T-helper 1 cell treated with Interleukin-12 subunit alpha and Interleukin-12 subunit beta and Interleukin-4 antibody, amounts not matched to agents 30 ng/mL and 1 ng/mL, for 36 hours (primary cell): Measurements from ENCODE around the gene CNST. TPM values are rescaled to one million over a fixed set of nuclear protein-coding genes. Genes with fewer than 3 reads are reported as not detected.
"Not testable (repeated sequence)": the region's sequence is repeated elsewhere in the genome, so short reads cannot be mapped to it uniquely, and the experiment has no call there.

Source experiments
- intact Hi-C: fragments of 100-400 bp; cut with micrococcal nuclease; formaldehyde crosslinking; loops from one replicate; pipeline ENCODE4 v1.15.1; 2024
- total RNA-seq: library from RNA; stranded (reverse); gene quantifications from 2 replicates; pipeline ENCODE4 v1.2.3, GENCODE V29; 2022

The CNST gene
- total RNA-seq, 1 donor from 2014 or later, result 33.7 TPM

- intact Hi-C loops, result no loop called here
Measured at GRCh38 chr1:246703581-246703980, 137.3 kb downstream of the CNST start.

DNA sequence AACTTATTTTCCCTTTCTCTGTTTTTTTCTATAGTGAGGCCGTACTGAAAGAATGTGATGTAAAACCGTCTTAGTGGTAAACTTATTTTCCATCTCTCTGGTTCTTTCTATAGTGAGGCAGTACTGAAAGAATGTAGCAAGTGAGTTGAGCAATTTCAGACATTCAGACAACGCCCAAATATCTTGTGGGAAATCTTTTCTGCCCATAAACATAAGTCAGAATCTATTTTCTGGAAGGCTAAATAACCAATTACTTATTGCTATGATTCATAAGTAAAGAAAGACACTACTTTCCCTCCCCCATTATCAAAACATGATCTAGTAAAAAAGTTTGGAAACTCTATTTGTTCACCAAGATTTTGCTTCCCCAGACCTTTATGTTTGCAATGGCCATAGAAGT, 139.1 kb downstream of the CNST start:
- intact Hi-C loops, result no loop called here

GRCh38 chr1:246708166-246708565, 141.9 kb downstream of the CNST start:
- intact Hi-C loops, result no loop called here

DNA sequence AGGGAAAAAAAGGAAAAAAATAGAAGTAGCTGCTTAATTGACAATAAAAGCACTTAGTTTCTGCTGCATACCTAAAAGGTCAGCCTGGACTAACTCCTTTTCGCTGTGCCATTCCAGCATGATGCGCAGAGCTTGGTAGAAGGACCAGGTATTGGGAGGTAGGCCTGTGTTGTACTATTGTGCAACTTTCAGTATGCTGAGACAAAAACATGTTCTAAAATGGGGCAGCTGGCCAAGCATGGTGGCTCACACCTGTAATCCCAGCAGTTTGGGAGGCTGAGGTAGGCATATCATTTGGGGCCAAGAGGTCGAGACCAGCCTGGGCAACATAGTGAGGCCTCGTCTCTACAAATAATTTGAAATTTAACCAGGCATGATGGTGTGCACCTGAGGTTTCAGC, 142.9 kb downstream of the CNST start:
- intact Hi-C loops, result no loop called here

GRCh38 chr1:246709835-246710234, 143.6 kb downstream of the CNST start:
- intact Hi-C loops, result no loop called here

- intact Hi-C loops, result no loop called here
Measured at GRCh38 chr1:246711548-246712003, 145.3 kb downstream of the CNST start.

GRCh38 chr1:246712428-246712827, 146.2 kb downstream of the CNST start:
- intact Hi-C loops, result not testable (repeated sequence)

Other genes with a start within 250 kb of the CNST start
- 20.2 and 24.1 TPM in 2 replicates for gene SMYD3, start 59.2 kb upstream of the CNST start, total RNA-seq
- 12.4 and 13.2 TPM in 2 replicates for gene TFB2M, start 195 bp upstream of the CNST start, total RNA-seq
- gene SCCPDH, start 158.0 kb downstream of the CNST start, total RNA-seq, result 11.1 and 13.1 TPM in 2 replicates